Forelimb muscle (tissue), 1 donor: ENCODE data around the gene SYTL2. TPM values are rescaled to one million over a fixed set of nuclear protein-coding genes. Genes with fewer than 3 reads are reported as not detected.
A peak's percentile ranks its signal among the peaks of the same experiment; 100 is the strongest.

Experiments used
- DNase-seq: peaks from one replicate; pipeline ENCODE4 v3.0.0-alpha.2; 2013; ENCODE audit warnings: low read depth
- polyA plus RNA-seq: library from polyadenylated mRNA; unstranded; fragments of 120-200 nt; gene quantifications from one replicate; pipeline ENCODE4 v1.2.1, GENCODE V29; 2013; ENCODE audit not compliant: insufficient read length

SYTL2 gene
- polyA plus RNA-seq, 1 donor: 78.9 TPM

DNA sequence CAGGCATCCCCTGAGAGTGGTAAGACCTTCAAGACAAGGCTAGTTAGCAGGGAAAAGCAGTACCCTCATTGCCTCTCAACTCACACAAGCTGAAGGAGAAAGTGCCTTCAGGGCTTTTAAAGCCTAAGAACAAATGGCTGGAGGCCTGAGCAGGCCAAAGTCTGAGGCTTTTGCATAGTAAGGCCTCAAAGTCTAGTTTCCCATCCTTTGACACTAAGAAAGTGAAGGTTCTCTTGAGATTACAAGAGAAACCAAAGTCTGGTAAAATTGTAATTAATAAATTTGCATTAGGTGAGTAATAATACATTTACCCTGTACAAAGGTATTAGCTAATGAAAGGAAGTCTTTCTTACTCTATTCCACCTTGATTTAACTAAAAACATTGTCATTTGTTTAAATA, 78.0 kb downstream of the SYTL2 start:
- no peak for DNase-seq

DNA sequence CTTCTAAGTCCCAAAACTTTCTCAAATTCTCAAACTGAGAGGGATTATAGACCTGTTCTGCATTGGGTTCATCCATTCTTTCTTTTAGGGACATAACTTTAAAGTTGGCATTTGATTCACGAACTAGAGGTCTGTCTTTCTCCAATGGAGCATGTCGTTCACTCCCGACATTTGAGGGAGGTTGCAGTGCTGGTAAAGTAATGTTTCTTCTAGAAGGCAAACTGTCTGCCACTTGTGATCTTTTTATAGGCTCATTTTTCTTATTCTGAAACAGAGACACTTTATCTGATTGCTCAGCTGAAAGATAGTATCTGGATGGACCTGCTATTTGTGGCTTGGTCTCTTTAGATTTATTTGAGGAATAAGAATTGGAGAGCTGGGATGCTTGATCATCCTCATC, 84.6 kb downstream of the SYTL2 start:
- DNase-seq: no peak

DNA sequence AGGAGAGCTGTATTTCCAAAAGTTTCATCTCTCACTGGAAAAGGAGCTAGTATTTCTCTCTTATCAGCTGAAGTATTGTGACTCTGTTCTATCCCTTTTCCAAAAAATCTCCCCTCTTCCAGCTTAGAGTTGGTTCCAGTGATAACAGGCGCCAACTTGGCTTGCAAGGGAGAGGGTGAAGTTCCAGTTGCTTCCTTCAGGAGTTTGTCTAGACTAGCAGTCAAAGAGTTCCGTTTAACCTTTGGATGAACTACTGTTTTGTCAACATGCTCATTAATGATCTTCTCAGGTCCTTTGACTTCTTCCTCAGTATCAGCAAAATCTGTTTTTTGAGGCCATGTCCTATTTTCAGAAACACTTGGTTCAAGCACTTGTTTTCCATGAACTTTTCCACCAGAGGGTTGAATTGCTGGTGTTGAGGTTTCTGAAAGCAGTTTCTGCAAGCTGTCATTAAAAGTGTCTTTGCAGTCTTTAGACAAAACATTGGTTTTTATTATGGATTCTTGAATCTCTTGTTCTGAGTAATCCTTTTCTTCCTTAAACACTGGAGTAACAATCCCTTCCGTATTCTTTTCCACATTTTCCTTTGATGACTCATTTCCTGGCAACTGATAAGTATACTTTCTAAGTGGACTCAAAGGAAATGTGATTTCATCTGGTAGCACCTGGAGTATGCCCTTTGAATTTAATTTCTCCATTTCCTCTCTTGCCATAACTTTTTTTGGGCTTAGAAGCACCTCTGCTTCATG, 85.3 kb downstream of the SYTL2 start:
- DNase-seq: no peak

DNA sequence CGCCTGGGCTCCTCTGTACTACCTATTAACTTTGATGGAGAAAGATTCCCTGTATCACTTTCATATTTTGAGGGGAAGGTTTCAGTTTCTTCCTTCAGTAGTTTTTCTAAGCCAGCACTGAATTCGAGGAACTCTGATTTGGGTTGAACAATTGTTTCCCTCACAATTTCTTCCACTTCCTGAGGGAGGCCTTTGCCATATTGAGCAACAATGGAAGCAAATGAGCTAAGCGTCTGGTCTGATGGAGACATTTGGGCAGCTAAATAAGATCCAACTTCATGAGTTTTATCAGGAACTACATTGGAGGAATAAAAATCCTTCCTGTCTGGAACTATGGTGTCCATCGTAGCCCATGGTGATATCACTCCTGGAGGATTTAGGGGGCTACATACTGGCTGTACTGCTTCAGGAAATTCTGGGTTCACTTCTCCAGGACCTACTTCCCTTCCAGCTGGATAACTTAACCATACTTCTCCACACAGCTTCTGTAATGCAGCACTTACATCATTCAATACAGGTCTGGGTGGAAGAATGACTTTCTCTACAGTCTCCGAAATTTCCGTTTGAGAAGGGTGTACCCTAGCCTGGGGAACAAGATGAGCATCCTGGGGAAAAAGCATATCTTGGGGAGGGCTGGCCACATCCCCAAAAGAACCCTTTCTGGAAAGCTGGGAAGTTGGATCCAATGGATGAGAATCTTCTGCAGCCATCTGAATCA, 86.0 kb downstream of the SYTL2 start:
- DNase-seq: no peak

DNA sequence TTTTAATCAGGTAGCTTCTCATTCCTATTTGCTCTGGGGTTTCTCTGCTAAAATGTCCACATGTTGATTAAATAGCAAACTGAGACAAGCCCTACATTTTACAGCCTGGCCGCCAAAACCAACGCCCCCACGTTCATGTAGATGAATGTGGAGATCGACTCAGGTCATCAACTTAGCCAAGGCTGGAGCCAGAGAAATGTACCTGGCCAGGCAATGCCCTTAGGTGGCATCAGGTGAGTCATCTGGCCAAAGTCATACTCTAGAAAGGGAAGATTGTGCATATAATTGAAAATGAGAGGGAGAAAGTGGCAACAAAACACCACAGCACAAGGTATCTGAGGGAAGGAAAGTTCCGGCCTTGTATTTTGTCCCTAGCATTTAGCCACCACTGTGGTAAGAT, 87.9 kb downstream of the SYTL2 start:
- DNase-seq: no peak

DNA sequence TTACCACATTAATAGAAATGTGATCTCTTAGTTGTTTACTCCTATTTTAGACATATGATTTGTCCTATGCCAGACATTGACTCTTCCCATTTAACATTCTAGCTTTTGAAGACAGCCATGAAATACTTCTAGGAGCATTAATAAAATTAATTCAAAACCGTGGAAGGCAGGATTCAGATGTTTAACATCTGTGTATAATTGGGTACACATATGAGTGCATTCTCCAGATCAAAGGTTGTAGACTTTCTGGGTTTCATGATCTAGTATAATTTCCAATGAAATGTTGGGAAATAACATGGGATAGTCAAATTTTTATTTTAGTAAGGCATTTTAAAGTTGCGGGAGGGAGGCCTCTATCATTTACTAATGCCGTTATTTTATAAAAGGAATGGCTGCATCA, 89.8 kb downstream of the SYTL2 start:
- DNase-seq: no peak

DNA sequence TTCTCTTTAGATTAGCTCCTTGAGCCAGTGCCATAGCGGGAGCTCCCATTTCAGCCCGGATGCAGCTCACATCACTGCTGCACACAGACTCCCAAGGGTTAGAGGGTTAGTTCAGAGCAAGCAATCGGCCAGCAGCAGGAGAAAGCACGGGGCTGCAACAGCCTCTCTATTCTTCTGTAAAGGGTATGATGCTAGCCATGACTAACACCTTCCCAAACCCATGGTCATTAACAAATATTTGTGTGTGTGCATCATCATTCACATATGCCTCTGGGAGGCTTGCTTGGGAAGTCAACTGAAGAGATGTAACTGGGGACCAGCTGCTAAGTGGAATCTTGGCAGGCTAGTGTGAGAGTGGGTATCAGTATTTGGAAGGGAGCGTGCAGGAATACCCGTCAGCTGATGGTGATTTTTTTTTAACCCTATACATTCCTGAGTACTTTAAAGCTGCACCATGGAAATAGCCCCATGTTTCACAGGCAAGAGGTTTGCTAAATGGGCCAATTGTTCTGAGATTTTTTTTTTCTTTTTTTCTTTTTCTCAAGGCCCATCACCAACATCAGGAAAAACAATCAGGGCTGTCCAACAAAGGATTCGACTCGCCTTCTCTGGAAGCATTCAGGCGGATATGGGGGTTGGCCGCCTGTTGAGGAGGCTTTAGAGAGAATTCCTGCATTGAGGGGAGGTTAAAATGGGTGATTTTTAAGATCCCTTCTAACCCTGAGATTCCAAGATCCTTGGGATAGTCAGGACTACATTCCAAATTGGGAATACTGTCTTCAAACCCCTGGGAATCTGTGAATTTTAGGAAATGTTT, 91.7 kb downstream of the SYTL2 start:
- DNase-seq: peak; percentile 54

DNA sequence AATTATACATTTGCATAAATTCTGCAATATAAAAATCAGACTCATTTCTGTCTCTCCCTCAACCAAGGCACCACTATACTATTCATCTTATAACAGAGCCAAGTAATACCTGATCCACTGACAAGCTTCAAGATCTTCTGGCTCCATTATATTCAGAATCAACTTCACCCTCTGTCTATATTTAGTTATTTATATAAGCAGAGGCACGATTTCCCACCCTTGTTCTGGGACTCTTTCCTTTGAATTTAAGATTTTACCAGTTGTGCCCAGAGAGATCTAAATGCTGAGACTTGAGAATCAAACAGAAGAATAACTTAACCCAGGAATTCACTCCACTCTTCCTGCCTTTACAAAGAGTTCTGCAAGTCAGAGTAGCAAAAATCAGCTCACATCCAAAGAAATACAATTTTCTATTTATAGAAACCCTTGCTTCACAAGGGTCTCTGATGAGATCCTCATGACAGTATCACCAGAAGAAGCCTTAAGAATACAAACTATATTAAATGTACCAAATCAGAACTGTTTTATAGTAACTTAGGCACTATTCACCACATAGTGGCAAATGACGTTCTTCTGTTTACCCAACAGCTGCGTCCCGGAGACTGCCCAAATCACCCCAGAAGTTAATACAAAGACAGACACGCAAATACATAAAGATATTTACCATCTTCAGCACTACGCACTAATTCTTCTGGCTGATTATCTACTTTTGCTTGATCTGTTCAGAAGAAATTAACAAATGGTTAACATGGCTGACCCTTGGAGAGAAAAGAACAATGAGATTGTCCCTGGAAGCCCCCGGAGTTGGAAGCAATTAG, 92.6 kb downstream of the SYTL2 start:
- no peak for DNase-seq

DNA sequence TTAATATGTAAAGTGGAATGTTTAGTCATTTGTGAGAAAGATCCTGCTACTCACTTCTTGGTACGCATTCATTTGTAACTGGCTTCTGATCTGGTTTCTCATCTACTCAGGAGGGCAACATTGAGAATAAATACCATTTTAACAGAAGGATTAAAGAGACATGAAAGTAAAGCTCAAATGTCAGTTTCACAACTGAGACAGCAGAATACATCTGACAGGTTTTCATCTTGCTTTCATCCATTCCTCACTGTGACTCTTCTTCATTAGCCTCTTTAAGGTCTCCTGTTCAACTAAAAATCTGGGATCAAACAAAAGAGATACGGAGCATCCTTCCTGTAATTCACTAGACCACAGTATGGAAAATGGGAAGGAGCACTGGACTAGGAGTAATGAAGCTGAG, 93.5 kb downstream of the SYTL2 start:
- DNase-seq: no peak

DNA sequence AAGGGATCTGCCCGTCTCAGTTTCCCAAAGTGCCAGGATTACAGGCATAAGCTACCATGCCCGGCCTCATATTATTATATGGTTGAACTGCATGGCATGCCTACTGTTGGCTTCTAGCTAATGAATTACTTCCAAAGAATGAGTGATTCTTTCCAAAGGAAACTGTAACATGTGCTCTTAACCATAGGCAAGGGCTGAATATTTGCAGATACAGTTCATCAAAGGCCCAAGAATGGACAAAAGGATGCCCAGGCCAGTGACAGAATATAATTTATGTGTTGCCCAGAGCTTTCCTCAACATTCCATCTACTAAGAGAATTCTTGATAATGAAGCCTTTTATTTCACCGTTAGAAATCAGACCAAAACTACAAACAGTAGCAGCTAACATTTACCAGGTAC, 98.0 kb downstream of the SYTL2 start:
- no peak for DNase-seq

DNA sequence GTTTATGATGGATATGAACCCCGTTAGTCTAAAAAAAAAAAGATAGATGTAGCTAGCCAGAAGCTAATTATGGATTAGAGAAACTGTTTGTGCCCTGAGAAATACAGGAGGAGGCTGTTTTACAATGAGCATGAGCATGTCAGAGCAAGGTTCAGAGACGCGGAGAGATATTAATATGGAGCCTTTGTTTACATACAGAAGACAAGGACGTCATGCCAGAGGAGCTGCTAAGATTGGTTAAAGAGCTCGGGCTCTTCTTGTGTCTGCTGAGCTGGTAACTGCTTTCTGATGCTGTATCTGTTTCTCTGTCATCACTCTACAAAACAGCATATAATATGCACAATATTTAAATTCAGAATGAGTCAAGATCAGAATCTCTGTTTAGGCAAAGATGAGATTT, 100.0 kb downstream of the SYTL2 start:
- no peak for DNase-seq

DNA sequence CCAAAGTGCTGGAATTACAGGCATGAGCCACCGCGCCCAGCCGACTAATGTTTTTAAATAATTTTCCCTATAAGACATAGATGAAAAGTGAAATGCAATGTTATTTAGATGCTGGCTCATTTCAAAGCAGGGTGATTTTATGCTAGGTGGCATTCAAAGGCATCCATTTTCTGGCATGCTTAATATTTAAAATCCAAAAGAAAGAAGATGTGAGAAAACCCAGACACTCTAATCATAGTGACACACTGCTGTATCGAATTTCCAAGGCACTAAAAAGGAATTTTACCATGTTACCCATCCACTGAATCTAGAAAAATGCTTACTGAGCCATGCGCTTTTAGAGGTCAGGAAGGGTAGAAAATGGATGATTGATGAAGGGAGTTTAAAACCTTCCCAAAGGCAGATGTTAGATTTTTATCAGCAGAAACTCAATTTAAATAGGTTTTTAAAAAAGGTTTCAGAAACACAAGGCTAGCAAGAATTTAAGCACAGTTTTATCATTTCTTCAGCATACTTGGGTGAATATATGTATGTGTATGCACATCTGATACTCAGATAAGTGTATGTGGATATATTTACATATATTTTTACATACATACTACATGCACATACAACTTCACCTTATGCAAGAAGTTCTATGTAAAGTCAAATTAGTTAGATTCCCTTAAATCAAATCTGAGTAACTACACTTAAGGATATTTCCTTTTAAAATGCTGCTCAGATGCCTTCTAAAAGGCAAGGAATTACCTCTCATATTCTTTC, 100.8 kb downstream of the SYTL2 start:
- DNase-seq: no peak

DNA sequence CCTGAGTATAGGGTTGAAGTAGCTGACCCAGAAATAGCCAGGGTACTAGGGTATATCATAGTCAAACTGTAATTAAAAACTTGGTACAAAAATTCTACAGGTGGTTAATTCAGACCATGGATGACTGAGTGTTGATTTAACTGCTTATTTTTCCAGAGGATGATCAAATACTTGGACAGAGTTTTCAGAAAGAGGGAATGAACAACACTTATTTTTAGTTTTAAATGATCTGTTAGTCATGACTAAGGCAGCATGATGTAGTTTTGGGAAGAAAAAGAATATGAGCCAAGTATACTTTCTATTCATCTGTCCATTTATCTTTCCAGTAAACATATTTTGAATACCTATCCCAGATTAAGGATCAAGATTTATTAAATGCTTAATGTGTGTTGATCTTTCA, 105.1 kb downstream of the SYTL2 start:
- DNase-seq: no peak

DNA sequence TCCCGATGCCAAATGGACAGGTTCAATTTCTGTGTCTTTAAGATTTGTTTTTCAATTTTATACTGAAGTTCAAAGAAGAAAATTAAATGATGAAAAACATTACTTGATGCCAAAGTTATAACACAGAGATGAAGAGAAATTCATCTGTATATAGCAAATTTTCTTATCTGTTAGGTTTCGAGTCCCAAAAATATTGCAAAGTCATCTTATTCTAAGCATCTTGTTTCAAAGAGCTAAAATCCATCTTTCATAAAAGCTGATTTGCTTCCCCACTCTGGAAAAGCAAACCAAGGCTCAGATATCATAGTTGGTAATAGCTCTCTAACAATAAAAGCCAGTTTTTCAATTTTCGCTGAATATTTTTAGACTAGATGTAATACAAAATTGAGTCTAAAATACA, 106.0 kb downstream of the SYTL2 start:
- DNase-seq: no peak

DNA sequence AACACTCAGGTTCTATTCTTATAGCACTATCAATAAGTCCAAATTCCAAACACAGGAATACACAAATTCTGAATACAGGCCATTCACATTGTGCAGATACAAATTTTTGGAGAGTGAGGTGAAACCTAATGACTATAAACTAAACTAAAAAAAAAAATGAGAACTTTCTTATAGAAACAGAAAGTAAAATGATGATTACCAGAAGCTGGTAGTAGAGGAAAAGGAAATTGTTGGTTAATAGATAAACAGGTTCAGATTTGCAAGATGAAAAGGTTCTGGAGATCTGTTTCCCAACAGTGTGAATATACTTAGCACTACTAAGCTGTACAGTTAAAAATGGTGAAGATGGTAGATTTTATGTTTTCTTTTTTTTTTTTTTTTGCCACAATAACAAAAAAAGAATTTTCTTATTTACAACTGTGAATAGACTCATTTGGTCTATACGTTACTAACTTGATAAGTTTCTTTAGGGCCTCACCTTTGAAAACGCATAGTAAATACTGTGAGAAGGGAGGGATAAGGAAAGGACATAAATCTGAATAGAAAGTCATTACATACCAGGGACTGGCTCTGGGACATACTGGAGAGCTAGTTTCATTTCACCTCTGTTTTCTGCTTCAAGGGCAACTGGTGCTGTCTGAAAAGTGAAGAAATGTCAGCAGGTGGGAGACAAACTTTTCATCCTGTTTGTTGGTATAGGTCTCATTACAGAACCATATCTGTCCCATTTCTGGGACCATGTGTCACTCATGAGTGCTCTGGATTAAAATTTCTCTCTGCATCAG, 110.8 kb downstream of the SYTL2 start:
- no peak for DNase-seq

DNA sequence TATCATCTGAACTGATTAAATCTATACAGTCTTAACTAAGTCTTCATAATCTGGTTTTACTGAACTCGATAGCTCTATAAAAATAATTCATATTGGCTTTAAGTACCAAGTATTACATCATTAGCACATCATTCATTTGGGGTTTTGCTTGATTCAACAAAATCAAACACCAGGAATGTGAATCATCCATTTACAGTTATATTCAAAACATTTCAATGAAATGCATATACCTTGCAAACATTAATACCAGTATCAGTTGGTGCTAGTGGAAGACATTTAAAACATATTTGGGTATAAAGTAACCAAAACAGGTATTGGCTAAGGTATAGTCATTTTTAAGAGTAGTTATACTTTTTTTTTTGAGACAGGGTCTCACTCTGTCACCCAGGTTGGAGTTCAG, 112.7 kb downstream of the SYTL2 start:
- no peak for DNase-seq

DNA sequence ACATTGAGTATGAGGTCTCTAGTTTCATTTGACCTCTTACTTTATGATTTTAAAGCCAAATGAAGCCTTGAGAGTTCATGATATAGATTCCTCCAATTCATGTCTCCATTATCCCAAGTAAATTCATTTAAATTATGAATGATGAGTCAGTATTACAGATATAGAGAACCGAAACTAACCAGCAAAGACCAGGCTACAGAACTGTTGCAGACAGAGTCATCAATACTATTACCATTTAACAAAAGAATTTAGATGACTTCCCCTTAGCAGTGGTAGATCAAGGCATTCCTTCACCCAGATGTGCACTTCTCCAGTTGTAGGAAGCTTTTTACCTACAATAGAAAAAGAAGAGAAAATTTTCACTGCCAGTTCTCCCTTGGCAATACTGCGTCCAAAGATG, 113.2 kb downstream of the SYTL2 start:
- no peak for DNase-seq

DNA sequence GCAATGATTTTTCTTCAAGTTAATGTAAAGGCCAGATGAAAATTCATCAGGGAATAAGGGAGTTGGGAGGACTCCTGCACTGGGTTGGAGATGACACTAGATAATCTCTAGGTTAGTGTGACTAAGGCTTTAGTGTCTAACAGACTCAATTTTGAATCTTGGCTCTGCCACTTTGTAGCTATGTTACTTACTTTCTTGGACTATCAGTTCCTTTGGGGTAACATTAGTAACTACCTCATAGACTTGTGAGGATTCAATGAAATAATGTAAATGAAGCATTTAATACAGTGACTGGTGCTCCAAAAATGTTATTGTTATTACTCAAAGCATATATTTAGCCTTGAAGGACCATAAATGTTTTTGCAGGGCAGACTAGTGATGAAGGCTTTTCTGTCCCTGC, 115.4 kb downstream of the SYTL2 start:
- DNase-seq: no peak

DNA sequence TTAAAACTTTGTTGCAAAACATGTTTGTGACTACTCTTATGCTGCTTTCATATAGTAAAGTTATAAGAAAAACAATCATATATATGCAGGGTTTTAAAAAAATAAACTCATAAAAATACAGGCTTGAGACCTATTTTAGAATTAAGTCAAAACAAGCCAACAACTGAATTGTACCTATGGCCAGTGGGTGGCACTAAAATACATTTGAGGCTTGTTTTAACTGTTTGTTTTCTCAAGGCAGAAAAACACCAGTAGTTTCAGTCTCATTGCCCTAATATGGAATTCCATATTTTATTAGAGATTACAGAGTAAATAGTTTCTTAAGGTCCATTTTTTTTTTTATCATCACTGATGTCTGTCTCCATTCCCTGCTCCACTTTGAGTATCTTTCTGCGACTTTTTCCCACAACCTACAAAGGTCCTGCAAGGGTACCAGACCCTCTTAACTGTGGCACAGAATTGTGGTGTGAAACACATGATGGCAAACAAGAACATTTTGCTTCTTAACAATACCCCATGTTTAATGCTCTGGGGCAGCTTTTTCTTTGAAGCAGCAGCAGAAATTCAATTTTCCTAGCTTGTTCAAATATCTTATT, 116.5 kb downstream of the SYTL2 start:
- DNase-seq: peak; percentile 20
